CD14-positive monocyte (primary cell): ENCODE results near the gene GJA3. TPM values are rescaled to one million over a fixed set of nuclear protein-coding genes. Genes with fewer than 3 reads are reported as not detected.

Experiments used
- DNase-seq, 3 donors: peaks; one replicate each; pipeline ENCODE4 v3.0.0-alpha.2; 2011 to 2022
- H2AFZ ChIP-seq: 2 replicates; pipeline ENCODE4 v1.6.0; 2012; ENCODE audit warnings: mild to moderate bottlenecking, low read depth, low read length, inconsistent platforms; ENCODE audit not compliant: insufficient read depth, poor library complexity, severe bottlenecking
- H3K27ac ChIP-seq, 2 donors: 1 replicate in 1 of 2; 2 replicates in 1 of 2; pipeline ENCODE4 v1.5.1; 2012 to 2013; ENCODE audit warnings: low read length in 2 of 2, control low read depth in 1 of 2, inconsistent platforms in 1 of 2, low read depth in 1 of 2, mild to moderate bottlenecking in 1 of 2
- H3K27me3 ChIP-seq, 2 donors: one replicate each; pipeline versions ENCODE4 v1.6.0 to v1.6.1; 2011 to 2013; ENCODE audit warnings: low read length in 2 of 2; ENCODE audit not compliant: control insufficient read depth in 2 of 2, insufficient read depth in 2 of 2
- H3K36me3 ChIP-seq, 2 donors: replicated peaks in 1 of 2; 1 replicate in 1 of 2; 2 replicates in 1 of 2; pipeline versions ENCODE4 v1.5.1 to v1.6.1; 2012 to 2013; ENCODE audit warnings: low read length in 2 of 2, control low read depth in 1 of 2, inconsistent platforms in 1 of 2, mild to moderate bottlenecking in 1 of 2; ENCODE audit not compliant: insufficient read depth in 2 of 2, control insufficient read depth in 1 of 2
- H3K4me1 ChIP-seq, 2 donors: 1 replicate in 1 of 2; 2 replicates in 1 of 2; pipeline versions ENCODE4 v1.5.1 to v1.6.1; 2012 to 2013; ENCODE audit warnings: low read length in 2 of 2, control low read depth in 1 of 2, inconsistent platforms in 1 of 2, mild to moderate bottlenecking in 1 of 2, moderate library complexity in 1 of 2; ENCODE audit not compliant: insufficient read depth in 2 of 2, control insufficient read depth in 1 of 2
- H3K4me2 ChIP-seq: replicated peaks from 2 replicates; pipeline ENCODE3; 2012; ENCODE audit warnings: low read length, moderate library complexity, mild to moderate bottlenecking; ENCODE audit not compliant: poor library complexity, severe bottlenecking; ENCODE audit errors: extremely low read depth
- H3K4me3 ChIP-seq, 3 experiments: fragments of 200-600 bp in 1 of 3; sonication (generic) in 1 of 3; replicated peaks in 1 of 3; 1 replicate in 2 of 3; 2 replicates in 1 of 3; pipeline ENCODE4 v1.5.1; 2011 to 2013; ENCODE audit warnings: low read length in 3 of 3, mild to moderate bottlenecking in 3 of 3, control low read depth in 2 of 3, low read depth in 2 of 3, inconsistent platforms in 1 of 3, moderate library complexity in 1 of 3
- H3K79me2 ChIP-seq: 2 replicates; pipeline ENCODE4 v1.6.0; 2012; ENCODE audit warnings: mild to moderate bottlenecking, control low read depth, inconsistent platforms, low read length, moderate library complexity; ENCODE audit not compliant: insufficient read depth
- H3K9ac ChIP-seq: 2 replicates; pipeline ENCODE4 v1.6.0; 2017; ENCODE audit warnings: low read length, mild to moderate bottlenecking; ENCODE audit not compliant: insufficient read depth, poor library complexity, severe bottlenecking
- H3K9me3 ChIP-seq, 2 donors: replicated peaks in 1 of 2; 1 replicate in 1 of 2; 2 replicates in 1 of 2; pipeline versions ENCODE4 v1.5.1 to v1.6.1; 2012 to 2013; ENCODE audit warnings: low read length in 2 of 2, control low read depth in 1 of 2; ENCODE audit not compliant: control insufficient read depth in 1 of 2, insufficient read depth in 1 of 2
- H4K20me1 ChIP-seq: 2 replicates; pipeline ENCODE4 v1.6.0; 2012; ENCODE audit warnings: mild to moderate bottlenecking, low read length, control low read depth, moderate library complexity; ENCODE audit not compliant: insufficient read depth
- H3K27ac Mint-ChIP-seq, 7 donors: one replicate each; pipeline ENCODE4 v1.8.0; 2020; ENCODE audit warnings: mild to moderate bottlenecking in 7 of 7, mixed read lengths in 7 of 7, moderate library complexity in 6 of 7, inconsistent platforms in 2 of 7
- H3K27me3 Mint-ChIP-seq, 3 donors: one replicate each; pipeline ENCODE4 v1.8.0; 2021 to 2022; ENCODE audit warnings: low read depth in 3 of 3, mild to moderate bottlenecking in 3 of 3, mixed read lengths in 3 of 3, moderate library complexity in 3 of 3, inconsistent platforms in 1 of 3
- H3K36me3 Mint-ChIP-seq, 2 donors: one replicate each; pipeline ENCODE4 v1.8.0; 2020; ENCODE audit warnings: mixed read lengths in 2 of 2, inconsistent platforms in 1 of 2, mild to moderate bottlenecking in 1 of 2
- H3K4me1 Mint-ChIP-seq: one replicate; pipeline ENCODE4 v1.8.0; 2020; ENCODE audit warnings: mild to moderate bottlenecking, mixed read lengths
- H3K4me3 Mint-ChIP-seq, 2 donors: one replicate each; pipeline ENCODE4 v1.8.0; 2020; ENCODE audit warnings: mild to moderate bottlenecking in 2 of 2, mixed read lengths in 2 of 2, moderate library complexity in 1 of 2
- H3K9me3 Mint-ChIP-seq, 7 donors: one replicate each; pipeline ENCODE4 v1.8.0; 2020 to 2022; ENCODE audit warnings: mixed read lengths in 7 of 7, mild to moderate bottlenecking in 6 of 7, moderate library complexity in 6 of 7, inconsistent platforms in 2 of 7
- CTCF ChIP-seq: fragments of 200-600 bp; IDR thresholded peaks from one replicate; pipeline ENCODE4 v1.8.0; 2022; ENCODE audit warnings: antibody characterized with exemption, mild to moderate bottlenecking
- WGBS: methylation state at CpG from one replicate; pipeline ENCODE4 v1.1.5; 2013; ENCODE audit warnings: missing lambda C conversion rate; ENCODE audit not compliant: insufficient coverage; 5-methylcytosine and 5-hydroxymethylcytosine counted together
- intact Hi-C, 2 donors: fragments of 100-400 bp; cut with micrococcal nuclease; formaldehyde crosslinking; loops; one replicate each; pipeline versions ENCODE4 v1.15.0 to v1.15.1; 2023
- polyA plus RNA-seq, 3 donors: library from polyadenylated mRNA; depleted of rRNA in 1 of 3; unstranded in 2 of 3; stranded (reverse) in 1 of 3; fragments of 300-500 nt in 2 of 3; fragments of >200 nt in 1 of 3; fragmentation: Illumina TruSeq in 2 of 3; gene quantifications; 1 replicate in 2 of 3; 2 replicates in 1 of 3; pipeline ENCODE4 v1.2.3, GENCODE V29; 2012 to 2021

Gene GJA3
- polyA plus RNA-seq, 3 donors, result not detected

GRCh38 chr13:20185366-20186056 is 24.7 kb upstream of the GJA3 start:
- no peaks in the 10 kb centered on the region for H3K36me3 ChIP-seq
- no peak for TF ChIP-seq CTCF
- no peak for DNase-seq
- Mint-ChIP-seq H3K27me3 (peaks cover 4 to 19% (median 14%) of the 10 kb centered on the region in 3 donors), H3K27ac (peak overlapping the region in 1 of 7 donors; percentile 45), H3K4me1 (peaks cover 17% of the 10 kb centered on the region), H3K4me3 (no peak overlapping the region), H3K9me3 (peaks cover 4 to 9% (median 6%) of the 10 kb centered on the region in 7 donors), H3K36me3 (peaks cover 0 to 5% of the 10 kb centered on the region in 2 donors)
- H3K9me3 ChIP-seq, result peaks cover 0 to 8% of the 10 kb centered on the region in 2 donors
- no peak overlapping the region for H3K9ac ChIP-seq
- H3K27me3 ChIP-seq, result peaks cover 0 to 8% of the 10 kb centered on the region in 2 donors
- no peaks in the 10 kb centered on the region for H3K79me2 ChIP-seq
- intact Hi-C loops, result no loop called here
- H3K4me1 ChIP-seq, result peaks cover 15 to 17% of the 10 kb centered on the region in 2 donors
- no peak overlapping the region for H3K4me3 ChIP-seq
- H2AFZ ChIP-seq, result no peak overlapping the region
- no peak overlapping the region for H3K27ac ChIP-seq
- H3K4me2 ChIP-seq, result no peak overlapping the region
- 96% methylated on average over 9 of the region's 12 CpGs for WGBS
- H4K20me1 ChIP-seq, result no peaks in the 10 kb centered on the region

GRCh38 chr13:20182231-20182846 is 21.5 kb upstream of the GJA3 start:
- H3K4me3 Mint-ChIP-seq, result peak overlapping the region in 1 of 2 donors; percentile 30
- H3K27ac Mint-ChIP-seq, result no peak overlapping the region
- H4K20me1 ChIP-seq, result no peaks in the 10 kb centered on the region
- no peaks in the 10 kb centered on the region for H3K9me3 ChIP-seq
- no peak overlapping the region for H3K9ac ChIP-seq
- H3K36me3 ChIP-seq, result no peaks in the 10 kb centered on the region
- no peak overlapping the region for H3K27ac ChIP-seq
- no peaks in the 10 kb centered on the region for H3K4me1 ChIP-seq
- peaks cover 28 to 39% (median 33%) of the 10 kb centered on the region in 3 donors for H3K27me3 Mint-ChIP-seq
- H3K4me2 ChIP-seq, result no peak overlapping the region
- peaks cover 0 to 4% of the 10 kb centered on the region in 2 donors for H3K36me3 Mint-ChIP-seq
- intact Hi-C loops, result loop anchor here in 1 of 2 donors (5.0 kb wide), 1 partner anchor 310 kb away; no protein-coding TSS in a partner anchor
- H2AFZ ChIP-seq, result no peak overlapping the region
- peaks cover 10% of the 10 kb centered on the region for H3K4me1 Mint-ChIP-seq
- WGBS, result 35% methylated on average over 5 of the region's 5 CpGs
- H3K4me3 ChIP-seq, result no peak overlapping the region
- no peaks in the 10 kb centered on the region for H3K79me2 ChIP-seq
- H3K9me3 Mint-ChIP-seq, result peaks cover 0 to 4% (median 0%) of the 10 kb centered on the region in 7 donors
- TF ChIP-seq CTCF, result peak; percentile 84
- peak; percentile 57 to 86 (median 66) for DNase-seq
- peaks cover 17 to 28% of the 10 kb centered on the region in 2 donors for H3K27me3 ChIP-seq
